HG03520 (cell line): ENCODE results near the gene RDH8.

Experiments
- ATAC-seq: cut with Tn5 transposase; IDR thresholded peaks from one replicate; pipeline ENCODE4 v1.9.1; 2021; ENCODE audit warnings: mild to moderate bottlenecking, moderate library complexity; ENCODE audit not compliant: unreplicated experiment

RDH8 gene

DNA sequence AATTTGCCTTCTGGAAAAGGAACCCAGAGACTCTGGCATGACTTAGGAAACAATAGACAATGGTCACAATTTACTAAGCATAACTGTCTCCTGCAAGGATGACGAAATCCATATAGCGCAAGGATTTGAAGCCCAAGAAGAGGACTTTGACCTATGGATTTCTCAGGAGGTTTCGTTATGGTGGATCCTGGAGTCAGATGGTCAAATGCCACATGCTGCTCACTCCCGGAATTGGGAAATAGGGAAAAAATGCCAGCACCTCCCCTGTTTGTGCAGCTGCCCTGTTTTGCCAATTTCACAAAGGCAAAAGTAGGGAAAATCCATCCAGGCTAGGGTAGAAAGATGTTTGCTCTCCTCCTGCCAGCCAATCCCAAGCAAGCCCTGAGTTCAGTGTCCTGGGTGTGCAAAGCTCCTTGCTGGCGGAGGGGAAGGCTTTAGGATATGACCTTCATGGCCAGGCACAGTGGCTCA lies 23.4 kb downstream of the RDH8 start:
- ATAC-seq: no peak

DNA sequence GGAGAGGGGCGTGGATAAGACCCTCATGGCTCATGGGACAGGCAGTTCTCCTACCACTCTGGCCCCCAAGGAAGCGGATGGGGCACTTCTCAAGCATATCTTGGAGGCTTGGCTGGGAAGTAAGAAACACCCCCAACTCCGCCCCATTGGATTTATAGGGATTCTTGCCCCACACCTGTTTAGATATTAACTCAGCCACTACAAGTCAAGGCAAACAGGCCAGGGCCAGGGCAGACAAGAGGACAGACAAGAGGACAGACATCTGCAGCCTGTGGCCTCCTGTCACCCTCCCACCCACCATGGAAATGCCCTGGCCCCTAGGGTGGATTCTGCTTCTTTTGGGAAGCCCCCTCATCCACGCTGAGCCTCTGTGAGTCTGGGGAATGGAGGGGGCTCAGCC lies 24.1 kb downstream of the RDH8 start:
- ATAC-seq: no peak

DNA sequence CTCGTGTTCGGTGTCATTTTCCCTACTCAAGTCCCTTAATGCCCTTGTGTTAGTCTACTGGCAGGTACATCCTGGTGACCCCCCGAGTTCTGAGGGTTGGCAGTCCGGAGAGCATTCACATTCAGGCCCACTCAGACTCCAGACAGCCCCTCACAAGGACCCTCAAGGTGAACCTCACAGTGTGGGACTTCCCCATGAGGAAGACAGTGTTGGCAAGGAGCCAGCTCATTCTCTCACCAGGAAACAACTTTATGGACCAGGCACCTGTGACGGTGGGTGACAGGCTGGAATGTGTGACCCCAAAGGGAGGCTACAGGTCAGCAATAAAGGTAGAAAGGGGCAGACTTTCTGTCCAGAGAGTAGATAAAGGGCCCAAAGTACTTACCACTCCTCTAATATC lies 24.5 kb downstream of the RDH8 start:
- ATAC-seq: no peak

DNA sequence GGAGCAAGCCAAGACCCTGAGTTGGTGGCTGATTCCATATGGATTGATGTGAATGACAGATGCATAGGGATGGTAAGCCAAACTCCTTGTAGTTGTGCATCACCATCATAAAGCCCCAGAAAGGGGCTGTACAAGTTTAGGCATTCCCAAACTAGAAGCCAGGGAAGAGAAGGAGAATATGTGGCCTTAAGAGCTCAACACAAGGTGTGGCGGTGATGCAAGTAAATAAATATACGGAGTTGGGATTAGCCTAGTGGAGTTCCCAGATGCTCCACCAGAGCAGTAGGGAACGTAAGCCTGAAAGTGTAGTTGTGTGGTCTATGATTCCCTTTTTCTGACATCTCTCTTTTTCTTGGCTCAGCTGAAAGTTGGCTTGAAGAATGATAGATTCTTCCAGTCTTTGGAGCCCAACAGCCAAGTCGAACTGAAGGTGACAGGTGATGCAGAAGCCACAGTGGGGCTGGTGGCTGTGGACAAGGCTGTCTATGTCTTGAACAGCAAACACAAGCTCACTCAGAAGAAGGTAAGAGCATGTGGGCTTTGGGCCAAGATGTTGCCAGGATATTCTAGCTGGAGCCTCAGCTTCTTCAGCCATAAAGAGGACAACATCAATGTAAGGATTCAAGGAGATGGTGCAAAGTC lies 30.1 kb downstream of the RDH8 start:
- no peak for ATAC-seq

DNA sequence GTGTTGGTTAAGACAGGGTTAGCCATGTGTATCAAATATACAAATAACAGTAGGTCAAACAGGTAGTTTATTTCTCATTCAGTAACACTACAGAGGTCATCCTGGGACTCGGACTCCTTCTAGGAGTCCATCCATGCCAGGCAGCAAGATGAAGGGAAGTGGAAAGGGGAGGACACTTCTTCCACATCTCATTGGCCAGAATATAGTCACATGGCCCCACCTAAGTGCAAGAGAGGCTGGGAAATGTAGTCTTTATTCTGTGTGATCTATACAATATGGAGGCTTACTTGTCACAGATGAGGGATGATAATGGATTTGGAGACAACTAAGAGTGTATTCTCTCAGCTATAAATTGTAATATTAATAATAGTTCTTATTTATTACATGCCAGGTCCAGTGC lies 31.1 kb downstream of the RDH8 start:
- no peak for ATAC-seq

DNA sequence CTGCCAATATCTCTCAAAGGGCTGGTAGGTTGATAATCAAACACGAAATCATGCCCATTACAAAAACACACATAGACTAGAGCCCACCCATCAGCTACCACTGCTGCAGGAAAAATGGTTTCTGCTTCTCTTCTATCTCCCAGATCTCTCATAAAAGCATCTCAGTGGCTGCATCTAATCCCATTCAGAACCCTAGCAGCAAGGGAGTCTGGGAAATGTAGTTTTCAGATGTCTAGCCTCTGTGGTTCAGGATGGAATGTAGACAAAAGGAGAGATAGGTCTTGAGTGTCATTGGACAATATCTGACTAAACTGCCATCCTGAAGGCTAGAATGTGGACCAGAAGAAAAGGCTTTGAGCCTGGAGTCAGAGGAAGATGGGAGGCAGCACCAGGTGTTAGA lies 32.1 kb downstream of the RDH8 start:
- ATAC-seq: no peak

DNA sequence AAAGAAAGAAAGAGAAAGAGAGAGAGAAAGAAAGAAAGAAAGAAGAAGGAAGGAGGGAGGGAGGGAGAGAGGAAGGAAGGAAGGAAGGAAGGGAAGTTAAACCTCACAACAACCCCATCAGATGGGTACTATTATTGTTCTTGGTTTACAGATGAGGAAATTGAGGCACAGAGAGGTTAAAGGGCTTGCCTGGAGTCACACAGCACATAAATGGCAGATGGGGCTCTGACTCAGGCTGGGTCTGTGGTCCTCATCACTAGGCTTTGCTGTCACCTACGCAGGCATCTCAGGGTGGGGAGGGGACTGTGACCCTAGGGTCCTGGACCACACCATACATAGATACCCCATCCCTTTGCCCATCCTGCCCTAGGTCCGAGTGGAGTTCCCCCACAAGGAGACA lies 36.3 kb downstream of the RDH8 start:
- ATAC-seq: no peak

DNA sequence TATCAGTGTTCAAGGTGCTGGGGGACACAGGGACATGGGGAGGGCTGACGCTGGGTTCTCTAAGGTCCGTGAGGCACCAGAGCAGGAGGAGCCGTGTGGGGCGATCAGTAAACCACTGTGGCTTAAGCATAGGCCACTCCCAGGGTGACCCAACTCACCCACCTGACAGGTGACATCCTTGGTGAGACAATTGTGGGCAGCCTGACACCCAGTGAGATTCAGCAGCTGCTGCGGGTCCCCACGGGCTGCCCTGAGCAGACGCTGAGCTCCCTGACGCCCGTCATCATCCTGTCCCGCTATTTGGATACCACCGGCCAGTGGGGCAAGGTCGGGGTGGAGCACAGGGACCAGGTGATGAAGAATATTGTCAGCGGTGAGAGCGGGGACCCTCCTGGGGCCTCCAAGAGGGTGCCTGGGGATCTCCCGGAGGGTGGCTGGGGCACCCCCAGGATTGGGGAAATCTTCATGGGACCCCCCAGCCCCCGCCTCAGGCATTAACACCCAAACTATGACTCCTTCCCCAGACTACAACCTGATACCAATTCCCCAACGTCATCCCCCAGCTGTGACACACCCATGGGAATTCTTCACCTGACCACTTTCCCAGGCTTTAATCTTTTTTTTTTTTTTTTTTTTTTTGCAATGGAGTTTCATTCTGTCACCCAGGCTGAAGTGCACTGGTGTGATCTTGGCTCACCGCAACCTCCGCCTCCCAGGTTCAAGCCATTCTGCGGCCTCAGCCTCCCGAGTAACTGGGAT lies 39.5 kb downstream of the RDH8 start:
- no peak for ATAC-seq

DNA sequence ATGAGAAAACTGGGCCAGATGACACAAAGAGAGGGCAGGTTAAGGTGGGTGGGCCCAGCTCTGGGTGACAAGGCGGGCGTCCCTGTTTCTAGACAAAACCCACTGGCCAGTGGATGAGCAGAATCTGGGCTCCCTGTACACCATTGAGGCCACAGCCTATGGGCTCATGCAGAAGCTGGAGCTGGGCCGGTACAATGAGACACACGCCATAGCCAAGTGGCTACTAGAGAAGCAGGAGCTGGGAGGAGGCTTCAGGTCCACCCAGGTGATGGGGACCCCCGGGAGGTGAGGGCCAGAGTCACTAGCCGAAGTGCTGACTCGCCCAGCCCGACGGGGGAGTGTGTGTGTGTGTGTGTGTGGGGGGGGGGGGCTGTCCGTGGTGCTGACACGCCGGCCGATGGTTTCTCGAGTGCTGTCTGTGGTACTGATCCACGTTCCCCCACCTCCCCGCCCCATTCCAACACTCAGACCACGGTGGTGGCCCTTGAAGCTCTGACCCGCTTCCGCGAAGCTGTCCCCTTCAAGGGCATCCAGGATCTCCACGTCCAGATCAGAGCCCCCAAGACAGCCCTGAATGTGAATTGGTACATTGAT lies 48.5 kb downstream of the RDH8 start:
- ATAC-seq: no peak

DNA sequence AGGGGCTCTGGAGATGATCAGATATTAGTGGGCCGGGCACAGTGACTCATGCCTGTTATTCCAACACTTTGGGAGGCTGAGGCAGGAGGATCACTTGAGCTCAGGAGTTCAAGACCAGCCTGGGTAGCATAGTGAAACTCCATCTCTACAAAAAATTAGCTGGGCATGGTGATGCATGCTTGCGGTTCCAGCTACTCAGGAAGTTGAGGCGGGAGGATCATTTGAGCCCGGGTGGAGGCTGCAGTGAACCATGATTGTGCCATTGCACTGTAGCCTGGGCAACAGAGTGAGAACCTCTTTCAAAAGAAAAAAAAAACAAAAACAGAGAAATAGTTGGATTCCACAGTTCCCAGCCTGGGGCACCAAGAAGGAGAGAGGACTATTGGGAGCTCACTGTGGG lies 54.9 kb downstream of the RDH8 start:
- no peak for ATAC-seq

DNA sequence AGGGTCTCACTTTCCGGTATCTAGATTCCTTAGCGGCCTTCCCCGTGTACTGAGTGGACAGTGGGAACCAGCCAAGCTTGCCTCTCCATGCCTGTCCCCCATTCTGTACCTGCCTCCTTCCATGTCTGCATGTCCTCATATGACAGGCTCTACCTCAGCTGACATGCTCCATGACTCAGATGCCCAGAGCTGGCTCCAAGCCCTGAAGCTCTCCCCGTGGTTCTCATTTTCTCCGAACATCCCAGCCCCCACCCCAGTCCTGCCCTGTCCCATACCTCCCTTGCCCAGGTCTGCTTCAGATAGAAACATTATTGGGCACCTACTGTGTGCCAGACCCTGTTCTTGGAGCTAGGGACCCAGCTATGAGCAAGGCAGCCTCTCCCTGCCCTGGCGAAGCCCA lies 55.8 kb downstream of the RDH8 start:
- ATAC-seq: no peak

DNA sequence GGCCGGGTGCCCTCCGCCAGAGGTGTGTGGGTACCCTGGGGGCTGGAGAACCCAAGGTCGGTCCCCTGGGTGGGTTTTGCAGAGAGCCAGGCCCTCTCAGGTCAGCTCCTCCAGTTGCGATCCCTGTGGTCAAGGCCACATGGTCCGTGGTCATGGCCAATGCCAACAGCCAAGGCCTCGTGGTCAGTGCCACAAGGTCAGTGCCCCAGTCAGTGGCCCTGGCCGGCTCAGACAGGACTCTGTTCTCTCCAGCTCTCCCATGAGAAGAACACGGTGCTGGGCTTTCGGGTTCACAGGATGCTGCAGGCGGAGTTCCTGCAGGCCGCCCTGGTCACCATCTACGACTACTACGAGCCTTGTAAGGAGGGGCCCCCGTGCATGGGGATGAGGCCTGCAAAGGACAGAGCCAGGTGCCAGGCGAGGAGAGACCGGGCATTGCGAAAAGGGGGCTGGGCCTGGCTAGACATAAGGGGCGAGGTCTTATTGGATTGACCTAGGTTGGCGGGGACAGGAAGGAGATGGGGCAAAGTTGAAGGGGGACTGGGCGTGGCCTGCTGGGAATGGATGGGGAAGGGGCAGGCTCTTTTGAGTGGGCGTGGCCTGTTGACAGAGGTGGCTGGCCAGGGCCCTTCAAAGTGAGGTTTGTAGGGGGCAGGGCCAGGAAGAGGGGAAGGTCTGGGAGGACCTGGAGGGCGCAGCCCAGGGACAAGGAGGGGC lies 57.6 kb downstream of the RDH8 start:
- ATAC-seq: no peak
